Measurements from ENCODE around the gene FZD8.

FZD8 gene

GRCh38 chr10:35641676-35642034 lies 441 bp downstream of the FZD8 start:
- DNase-seq (ENCODE audit: low read depth) = no peak
- no peak for TF ChIP-seq CTCF (IDR thresholded peaks at IDR 0.05; ENCODE audit: control insufficient read depth, insufficient read depth, low read depth, low read length, missing control alignments)

GRCh38 chr10:35640951-35641675 lies 983 bp downstream of the FZD8 start:
- peak overlapping the region; percentile 54 for H3K4me3 ChIP-seq (ENCODE audit: control insufficient read depth, low read depth, low read length)
- peak; percentile 67 for DNase-seq (ENCODE audit: low read depth)
- TF ChIP-seq CTCF (IDR thresholded peaks at IDR 0.05; ENCODE audit: control insufficient read depth, insufficient read depth, low read depth, low read length, missing control alignments) = no peak

More at GRCh38 chr10:35641676-35642034, 441 bp downstream of the FZD8 start:
- H3K4me3 ChIP-seq (ENCODE audit: control insufficient read depth, low read depth, low read length) = peak overlapping the region; percentile 54

GRCh38 chr10:35640474-35640873 lies 1.6 kb downstream of the FZD8 start:
- peak overlapping the region; percentile 72 for H3K4me3 ChIP-seq (ENCODE audit: control insufficient read depth, low read depth, low read length)
- no peak for DNase-seq (ENCODE audit: low read depth)
- peak; percentile 37 for TF ChIP-seq CTCF (IDR thresholded peaks at IDR 0.05; ENCODE audit: control insufficient read depth, insufficient read depth, low read depth, low read length, missing control alignments)

- DNase-seq (ENCODE audit: low read depth) = no peak
- peak; percentile 29 for TF ChIP-seq CTCF (IDR thresholded peaks at IDR 0.05; ENCODE audit: control insufficient read depth, insufficient read depth, low read depth, low read length, missing control alignments)
- H3K4me3 ChIP-seq (ENCODE audit: control insufficient read depth, low read depth, low read length) = peak overlapping the region; percentile 72
Observed at GRCh38 chr10:35639728-35640401, 2.2 kb downstream of the FZD8 start.

- no peak for DNase-seq (ENCODE audit: low read depth)
- TF ChIP-seq CTCF (IDR thresholded peaks at IDR 0.05; ENCODE audit: control insufficient read depth, insufficient read depth, low read depth, low read length, missing control alignments) = no peak
- H3K4me3 ChIP-seq (ENCODE audit: control insufficient read depth, low read depth, low read length) = peak overlapping the region; percentile 72
Observed at GRCh38 chr10:35639021-35639727, 2.9 kb downstream of the FZD8 start.

GRCh38 chr10:35638101-35638500 lies 4.0 kb downstream of the FZD8 start:
- no peak overlapping the region for H3K4me3 ChIP-seq (ENCODE audit: control insufficient read depth, low read depth, low read length)
- TF ChIP-seq CTCF (IDR thresholded peaks at IDR 0.05; ENCODE audit: control insufficient read depth, insufficient read depth, low read depth, low read length, missing control alignments) = no peak
- no peak for DNase-seq (ENCODE audit: low read depth)
